Cortex of kidney (tissue), 1 donor: ENCODE data around the gene FAM83E.

Source experiments
- DNase-seq: peaks from one replicate; lab custom pipeline; 2025; lab: John Stamatoyannopoulos, UW

Gene FAM83E

DNA sequence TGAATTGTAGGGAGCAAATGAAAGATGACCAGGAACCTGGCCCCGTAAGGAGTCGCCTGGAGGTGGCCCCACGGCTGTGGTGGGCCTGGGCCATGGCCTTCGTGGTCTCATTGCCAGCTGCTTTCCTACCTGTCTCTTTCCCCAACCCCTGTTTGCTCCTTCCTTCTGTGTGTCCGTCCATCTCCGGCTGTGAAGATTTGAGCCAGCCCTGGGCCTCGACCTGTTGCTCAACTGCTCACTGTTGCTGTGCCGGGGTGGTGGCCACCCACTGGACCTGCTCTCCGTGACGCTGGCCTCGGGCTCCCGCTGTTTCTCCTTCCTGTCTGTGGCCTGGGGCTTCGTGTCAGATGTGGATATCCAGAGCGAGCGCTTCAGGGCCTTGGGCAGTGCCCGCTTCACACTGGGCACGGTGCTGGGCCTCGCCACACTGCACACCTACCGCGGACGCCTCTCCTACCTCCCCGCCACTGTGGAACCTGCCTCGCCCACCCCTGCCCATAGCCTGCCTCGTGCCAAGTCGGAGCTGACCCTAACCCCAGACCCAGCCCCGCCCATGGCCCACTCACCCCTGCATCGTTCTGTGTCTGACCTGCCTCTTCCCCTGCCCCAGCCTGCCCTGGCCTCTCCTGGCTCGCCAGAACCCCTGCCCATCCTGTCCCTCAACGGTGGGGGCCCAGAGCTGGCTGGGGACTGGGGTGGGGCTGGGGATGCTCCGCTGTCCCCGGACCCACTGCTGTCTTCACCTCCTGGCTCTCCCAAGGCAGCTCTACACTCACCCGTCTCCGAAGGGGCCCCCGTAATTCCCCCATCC, 13.8 kb upstream of the FAM83E start:
- no peak for DNase-seq

DNA sequence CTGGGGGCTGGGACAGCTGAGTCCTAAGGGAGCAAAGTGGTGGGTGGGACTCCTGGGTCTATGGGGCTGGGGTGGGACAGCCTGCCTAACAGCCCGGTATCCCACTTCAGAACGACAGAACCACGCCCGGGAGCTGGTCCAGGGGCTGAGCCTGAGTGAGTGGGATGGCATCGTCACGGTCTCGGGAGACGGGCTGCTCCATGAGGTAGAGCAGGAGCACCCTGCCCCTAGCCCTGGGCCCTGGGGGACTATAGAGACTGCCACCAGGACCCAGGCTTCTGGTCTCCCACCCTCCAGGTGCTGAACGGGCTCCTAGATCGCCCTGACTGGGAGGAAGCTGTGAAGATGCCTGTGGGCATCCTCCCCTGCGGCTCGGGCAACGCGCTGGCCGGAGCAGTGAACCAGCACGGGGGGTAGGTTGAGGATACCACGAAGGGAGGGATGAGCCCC, 13.0 kb upstream of the FAM83E start:
- no peak for DNase-seq

DNA sequence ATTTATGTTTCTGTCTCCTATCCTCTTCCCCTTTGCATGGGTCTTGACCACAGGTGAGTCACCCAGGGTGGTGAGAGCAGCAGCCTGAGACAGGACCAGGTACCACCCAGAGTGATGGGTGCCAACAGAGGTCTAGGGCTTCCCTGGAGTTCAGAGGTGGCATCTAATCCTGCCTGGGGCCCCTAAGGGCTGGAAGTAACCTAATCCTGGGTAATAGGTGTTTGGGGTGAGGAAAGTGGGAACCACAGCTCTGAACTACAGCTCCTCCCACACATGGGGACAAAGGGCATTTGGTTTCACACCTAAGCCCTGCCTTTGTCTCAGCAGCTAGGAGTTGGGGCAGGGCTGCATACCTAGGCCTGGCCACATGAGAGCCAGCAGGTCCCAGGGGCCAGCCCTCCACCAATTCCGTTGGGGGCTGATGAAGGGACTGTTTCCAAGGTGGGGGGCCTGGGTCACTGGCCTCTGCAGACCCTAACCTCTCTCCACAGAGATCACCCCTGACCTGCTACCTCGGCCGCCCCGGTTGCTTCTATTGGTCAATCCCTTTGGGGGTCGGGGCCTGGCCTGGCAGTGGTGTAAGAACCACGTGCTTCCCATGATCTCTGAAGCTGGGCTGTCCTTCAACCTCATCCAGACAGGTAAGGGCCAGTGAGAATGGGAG, 12.5 kb upstream of the FAM83E start:
- no peak for DNase-seq

DNA sequence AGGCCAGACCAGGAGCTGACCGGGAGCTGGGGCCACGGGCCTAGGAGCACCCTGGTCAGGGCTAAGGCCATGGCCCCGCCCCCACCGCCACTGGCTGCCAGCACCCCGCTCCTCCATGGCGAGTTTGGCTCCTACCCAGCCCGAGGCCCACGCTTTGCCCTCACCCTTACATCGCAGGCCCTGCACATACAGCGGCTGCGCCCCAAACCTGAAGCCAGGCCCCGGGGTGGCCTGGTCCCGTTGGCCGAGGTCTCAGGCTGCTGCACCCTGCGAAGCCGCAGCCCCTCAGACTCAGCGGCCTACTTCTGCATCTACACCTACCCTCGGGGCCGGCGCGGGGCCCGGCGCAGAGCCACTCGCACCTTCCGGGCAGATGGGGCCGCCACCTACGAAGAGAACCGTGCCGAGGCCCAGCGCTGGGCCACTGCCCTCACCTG, 11.0 kb upstream of the FAM83E start:
- no peak for DNase-seq

DNA sequence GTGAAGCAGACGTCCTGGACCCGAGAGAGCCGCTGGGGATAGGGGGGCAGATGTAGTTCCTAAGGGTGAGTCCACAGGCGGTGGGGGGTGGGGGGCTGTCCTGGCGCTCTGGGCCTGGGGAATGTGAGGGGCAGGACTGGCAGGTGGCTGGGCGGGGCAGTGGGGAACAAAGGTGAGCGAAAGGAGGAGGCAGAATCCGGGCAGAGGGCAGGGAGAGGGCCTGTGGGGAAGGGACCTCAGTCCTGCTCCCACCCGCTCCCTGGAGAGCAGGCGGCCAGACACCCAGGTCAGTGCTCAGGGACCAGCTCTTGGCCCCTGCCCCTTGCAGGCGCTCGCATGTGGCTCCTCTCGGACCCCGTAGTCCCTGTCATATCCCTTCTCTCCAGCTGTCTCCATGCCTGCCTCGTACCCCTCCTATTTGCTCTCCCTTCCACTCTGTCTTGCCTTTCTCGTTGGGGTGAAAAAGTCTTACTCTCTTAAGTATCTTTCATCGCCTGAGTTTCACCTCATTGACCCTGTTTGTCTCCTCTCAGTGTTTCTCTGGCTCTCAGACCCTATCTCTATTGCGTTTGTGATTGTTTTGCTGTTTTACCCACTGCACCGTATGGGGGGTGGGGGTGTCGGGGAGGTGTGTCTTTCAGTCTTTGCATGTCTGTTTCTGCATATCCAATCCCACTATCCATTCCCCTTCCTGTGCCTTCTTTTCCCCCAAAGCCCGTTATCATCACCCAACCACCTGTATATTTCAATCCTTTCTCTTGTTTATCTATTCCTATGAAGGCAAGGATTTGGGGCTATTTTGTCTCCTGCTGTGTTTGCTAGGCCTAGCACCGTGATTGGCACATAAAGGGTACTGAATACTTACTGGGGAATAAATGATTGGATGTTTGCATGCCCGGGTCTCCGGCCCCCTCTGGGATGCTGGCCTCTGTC, 10.2 kb upstream of the FAM83E start:
- no peak for DNase-seq

DNA sequence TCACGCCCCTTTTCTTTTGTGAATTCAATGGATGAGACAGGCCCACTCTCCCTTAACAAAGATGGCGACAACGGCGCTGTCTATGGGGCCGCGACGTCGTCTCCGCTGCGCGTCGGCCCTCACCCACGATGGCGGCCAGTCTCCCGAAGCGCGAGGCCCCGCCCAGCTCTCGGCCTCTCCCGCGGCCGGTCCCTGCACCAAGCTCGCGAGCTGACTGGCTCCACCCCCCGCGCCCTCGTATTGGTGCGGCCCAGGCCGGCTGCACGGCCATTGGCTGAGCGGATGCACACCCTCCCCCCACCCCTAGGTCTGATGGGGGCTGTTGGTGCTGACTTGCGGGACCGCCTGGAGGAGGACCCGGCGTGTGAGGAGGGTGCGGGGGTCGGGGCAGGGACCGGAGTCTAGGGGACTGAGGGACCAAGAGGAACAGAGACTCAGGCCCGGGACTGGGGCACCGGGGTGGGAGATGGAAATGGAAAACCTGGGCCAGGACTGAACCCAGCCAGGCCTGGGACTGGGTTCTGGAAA, 9.3 kb upstream of the FAM83E start:
- peak; percentile 55 for DNase-seq

DNA sequence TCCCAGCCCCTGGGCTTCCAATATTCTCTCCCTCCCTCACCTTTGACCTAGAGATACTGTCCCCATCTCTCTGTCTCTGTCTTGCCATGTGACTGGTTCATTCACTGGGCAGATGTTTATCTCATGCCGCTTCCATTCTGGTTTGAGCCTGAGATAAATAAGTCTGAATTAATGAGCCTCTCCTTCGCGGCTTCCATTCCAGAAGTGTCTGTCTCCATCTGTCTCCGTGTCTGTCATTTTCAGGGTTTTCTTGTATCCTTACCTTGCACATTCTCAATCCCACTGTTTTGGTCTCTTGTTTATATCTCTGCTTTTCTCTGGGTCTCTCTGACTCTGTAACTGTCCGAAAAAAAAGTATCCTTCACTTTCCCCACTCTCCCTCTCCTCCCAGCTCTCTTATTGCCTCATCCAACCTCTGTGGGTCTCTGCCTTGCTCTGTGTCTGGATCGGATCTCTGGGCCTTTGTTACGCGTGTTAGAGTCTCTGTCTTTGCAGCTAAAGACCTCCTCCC, 8.7 kb upstream of the FAM83E start:
- DNase-seq: no peak

DNA sequence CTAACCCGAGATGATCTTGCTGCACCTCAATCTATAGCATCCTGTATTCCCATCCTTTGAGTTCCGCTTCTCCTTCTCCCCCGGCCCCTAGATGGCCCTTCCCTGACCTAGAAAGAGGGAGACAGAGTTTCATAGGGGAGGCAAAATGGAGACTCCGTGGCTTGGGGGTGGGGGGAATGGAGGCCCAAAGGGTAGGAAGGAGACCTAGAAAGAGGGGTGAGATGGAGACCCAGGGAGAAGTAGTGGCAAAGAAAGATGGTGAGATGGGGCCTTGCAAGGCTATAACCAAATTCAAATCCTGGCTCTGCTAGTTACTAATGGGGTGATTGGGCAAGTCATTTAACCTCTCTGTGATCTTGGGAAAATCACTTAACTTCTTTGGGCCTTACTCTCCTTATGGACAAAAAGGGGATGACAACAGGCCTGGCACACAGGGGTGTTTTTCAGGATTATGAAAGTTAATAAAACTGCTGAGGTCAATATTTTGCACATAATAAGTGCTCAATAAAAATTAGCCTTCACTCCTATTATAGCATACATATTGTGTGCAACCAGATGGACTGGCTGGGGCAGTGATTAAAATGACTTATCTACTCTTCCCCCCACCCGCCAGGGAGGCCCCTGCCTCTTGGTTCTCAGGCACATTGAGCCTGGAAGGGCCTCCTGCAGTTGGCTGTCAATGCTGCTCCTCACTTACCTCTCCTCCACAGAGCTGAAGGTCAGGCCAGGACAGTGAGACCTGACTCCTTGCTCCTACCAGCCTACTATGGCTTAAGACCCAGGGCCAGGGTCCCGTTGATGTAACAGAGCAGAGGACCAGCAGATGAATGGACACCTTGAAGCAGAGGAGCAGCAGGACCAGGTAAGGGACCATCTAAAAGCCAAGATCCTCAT, 5.1 kb upstream of the FAM83E start:
- DNase-seq: no peak

DNA sequence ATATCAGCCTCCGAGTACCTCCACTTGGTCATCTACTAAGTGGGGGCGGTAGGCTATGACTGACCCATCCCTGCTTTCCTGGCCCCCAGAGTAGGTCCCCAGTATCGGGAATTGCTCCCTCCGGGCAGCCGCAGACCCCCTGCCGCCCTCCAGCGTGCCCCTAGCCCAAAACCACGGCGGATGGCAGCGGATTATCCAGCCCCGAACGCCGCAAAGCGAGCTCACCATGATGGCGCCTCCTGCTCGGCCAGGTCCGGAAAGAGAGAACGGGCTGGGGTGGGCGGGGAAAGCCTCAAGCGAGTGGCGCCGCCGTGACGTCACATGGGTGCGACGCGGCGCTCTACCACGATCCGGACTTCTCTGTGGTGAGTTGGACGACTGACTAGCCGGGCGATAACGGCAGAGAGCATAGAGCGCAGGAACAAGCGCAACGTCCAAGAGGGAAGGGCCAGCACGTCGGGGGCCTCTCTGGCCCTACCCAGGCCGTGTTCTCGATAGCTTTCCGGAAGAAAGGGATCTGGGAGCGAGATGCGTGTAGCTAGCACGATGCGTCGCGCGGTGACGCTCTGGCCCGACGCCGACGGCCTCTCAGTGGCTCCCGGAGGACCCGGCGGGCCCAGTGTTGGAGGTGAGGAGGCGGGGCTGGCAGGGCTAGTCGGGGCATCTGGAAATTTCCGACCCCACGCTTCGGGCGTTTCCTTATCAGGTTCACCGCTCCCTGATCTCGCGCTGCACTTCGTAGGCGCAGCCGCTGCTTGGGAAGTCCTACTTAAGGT, 4.2 kb upstream of the FAM83E start, which contains the start of the genes RPL18 and SPHK2:
TSS of gene RPL18 (minus strand) at position 263 of the 776 bp plus-strand sequence. CDS start at position 228, 35 bp downstream.
TSS of gene SPHK2 (plus strand) at position 591 of the 776 bp plus-strand sequence. CDS start 1,009 bp downstream, outside the sequence.
- DNase-seq: peak; percentile 63

DNA sequence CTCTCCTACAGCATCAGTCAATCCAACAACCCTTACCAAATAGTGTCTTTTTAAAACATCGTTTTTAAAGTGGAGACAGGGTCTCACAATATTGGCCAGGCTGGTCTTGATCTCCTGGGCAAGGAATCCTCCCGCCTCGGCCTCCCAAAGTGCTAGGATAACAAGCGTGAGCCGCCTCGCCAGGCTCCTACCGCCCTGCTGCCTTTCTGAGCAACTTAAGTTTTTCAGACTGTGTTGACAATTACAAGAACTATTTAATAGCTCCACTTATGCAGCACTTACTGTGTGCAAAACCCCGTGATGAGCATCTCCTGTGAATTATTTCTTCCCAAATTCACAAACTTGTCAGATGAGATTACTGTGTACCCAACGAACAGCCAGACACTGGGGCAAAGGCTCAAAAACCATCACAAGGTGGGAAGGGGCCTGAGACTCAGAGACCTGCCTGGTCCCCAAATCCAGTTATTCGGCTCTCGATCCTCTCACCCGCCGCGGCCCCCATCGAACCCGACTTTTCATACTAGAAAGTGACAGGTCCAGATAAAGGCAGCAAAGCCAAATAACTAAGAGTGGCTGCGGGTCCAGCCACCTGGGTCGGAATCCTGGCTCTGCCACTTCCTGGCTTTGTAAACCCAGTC, 3.5 kb upstream of the FAM83E start:
- no peak for DNase-seq

DNA sequence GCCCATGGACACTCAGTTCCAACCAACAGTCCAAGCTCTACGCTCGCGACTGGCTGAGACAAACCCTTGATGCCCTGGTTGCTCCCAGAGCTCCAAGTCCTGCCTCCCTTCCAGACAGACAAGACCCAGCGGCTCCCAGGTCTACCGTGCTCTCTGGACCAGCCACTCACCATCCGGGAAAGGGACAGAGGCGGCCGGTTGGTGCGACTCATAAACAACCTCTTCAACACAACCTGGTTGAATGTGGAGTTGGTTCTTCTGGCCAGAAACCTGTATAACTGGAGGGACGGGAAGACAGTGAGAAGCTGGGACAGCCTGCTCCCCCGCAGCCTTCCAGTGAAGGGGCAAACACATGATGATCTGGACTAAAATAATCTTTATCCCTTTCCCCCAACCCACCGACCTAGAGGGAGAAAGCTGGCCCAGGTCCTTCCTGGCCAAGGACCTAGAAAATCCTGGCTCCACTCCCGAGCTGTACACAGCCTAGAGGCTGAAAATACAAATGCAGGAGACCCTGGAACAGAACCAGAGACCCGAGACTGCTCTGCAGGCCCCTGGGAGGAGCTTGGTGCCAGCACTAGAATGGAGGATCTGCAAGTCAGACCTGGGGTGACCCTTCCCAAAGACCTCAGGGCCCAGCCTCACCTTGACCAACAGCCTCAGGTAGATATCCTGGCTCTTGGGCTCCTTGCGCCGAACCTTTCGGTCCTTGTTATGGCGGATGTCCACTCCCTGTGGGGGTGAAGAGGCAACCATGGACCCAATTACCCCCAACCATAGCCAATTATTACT, 2.5 kb upstream of the FAM83E start:
- no peak for DNase-seq

DNA sequence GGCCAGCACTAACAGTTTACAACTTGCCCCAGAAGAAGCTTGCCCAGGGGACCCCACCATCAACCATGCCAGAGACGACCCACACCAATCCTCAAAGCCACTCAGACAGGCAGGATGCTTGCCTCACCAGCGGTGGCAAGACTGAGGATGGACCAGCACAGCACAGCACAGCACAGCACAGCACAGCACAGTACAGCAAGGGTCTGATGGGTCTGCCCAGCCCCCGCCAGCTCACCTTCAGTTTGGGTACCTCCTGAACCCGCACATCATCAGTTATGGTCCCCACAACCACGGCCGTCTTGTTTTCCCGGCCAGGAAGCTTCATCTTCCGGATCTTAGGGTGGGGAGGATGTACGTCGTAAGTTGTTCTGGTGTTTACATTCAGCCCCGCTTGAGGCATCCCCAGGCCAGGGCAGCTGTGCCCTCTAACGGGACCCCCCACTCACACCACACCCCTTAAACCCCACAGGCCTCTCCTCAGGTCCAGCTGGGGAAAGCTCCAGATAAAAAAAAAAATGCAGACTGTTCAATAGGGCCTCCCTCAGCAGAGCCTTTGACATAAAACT, 1.7 kb upstream of the FAM83E start:
- DNase-seq: no peak

DNA sequence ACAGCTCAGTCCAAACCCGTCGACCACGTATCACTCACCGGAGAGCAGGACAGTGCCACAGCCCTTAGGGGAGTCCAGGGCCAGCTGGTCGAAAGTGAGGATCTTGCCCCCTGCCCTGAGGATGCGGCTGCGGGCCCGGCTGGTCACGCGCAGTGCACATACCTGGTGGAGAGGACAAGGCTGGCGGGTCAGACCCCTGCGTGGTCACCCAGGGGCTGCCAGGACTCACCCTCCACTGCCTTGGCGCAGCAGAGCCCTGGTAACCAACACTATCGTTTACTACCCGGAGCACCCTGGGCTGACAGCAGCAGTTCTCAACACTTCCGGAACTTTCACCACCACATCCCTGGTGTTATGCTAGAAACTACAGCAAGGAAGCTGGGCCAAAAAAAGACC, 1.2 kb upstream of the FAM83E start:
- no peak for DNase-seq

DNA sequence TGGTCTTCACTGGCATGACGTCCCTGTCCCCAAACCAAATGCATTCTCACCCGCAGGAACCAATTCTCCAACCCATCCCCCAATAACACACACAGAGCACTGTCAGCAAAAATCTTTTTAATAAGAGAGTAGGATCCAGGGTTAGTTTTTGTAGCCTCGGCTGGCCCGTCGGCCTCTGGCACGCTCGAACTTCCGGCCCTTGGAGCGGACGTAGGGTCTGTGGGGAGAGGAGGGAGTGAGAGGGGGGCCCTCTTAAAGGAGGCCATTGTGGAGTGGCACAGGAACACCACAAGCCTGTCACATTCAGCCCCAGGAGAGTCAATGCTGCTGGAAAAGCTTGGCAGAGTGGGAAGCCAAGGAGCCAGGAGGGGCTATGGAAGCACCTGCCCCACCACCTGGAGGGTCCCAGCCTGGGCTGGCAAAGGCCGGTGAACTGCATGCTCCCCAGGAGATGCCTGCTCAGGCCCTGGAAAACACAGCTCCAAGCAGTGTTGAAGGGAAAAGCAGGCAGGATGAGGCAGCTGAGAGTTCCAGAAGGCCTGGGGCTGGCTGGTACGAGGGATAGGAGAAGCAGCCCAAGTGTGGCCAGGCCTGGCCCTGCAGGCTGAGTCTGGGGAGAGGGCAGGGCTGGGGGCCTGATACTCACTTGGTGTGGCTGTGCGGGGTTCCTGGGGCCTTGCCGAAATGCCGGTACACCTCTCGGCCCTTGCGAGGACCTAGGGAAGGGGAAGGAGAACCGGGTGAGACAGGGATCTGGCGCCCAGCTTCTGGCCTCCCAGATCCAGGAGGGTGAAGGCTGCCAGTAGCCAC, 560 bp upstream of the FAM83E start:
- DNase-seq: no peak

DNA sequence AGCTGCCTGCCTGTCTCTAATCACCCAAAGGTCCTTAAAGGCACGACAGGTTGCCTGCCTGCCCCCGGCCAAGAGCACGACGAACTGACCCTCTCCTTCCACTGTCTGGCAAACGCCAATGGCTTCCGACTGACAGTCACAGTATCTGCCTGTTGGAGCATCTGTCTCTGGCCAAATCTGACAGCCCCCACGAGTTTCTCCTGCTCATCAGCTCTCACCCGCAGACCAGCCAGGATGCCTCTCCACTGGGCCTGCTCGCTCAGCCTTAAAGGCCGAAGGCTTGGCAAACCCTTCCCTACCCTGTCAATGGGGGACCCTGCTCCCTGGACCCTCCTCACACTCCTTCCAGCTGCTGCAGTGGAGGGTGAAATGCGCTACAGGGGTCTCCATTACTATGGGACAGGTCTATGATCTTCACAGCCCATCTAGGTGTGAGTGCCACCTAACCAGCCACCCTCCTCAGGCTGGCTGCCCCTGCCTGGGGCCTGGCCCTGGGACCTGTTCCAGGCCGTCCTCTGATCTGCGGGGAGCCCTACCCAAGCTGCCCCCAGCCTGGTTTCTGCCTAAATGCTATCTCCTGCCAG, 932 bp downstream of the FAM83E start:
- DNase-seq: no peak

DNA sequence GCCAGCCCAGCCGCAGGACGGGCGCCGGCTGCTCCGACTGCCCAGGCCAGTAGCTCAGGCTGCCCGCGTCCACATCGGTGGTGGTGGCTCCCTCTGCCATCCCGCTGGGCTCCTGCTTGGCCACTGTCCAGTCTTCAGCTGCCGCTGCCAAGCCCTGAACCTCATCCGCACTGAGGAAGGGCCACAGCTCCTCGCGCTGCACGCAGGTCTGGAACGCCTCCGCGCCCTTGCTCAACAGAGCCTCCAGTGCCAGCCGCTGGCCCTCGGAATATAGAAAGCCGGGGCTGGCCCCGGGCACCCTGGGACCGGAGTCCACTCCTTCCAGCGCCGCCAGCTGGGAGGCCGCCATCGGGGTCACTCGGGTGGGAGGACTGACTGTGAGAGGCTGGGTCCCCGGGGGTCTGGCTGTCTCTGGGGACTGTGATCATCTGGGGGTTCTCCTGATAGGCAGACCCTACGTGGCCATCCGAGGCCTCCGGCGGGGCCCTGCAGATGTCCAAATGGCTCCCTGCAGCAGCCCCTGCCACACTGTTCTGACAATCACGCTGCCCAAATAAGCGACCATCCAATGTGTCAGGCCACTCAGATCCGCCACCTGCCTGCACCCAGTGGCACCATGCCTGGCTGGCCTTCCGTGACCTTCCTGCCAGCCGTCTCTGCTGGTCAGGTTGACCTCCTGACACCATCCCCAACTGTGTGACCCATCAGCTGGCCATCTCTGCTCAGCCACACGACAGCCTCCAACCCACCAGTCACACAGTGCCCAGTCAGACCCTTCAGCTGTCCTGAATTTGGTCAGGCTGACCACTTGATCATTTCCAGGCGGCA, 1.6 kb downstream of the FAM83E start:
- DNase-seq: no peak
